Stimulated activated CD8-positive, alpha-beta memory T cell treated with anti-CD3 and anti-CD28 coated beads, Interleukin-15, amount 100 ng/mL, for 1 hour (primary cell): ENCODE results near the gene PGM1.

Experiments used
- DNase-seq: peaks from one replicate; pipeline ENCODE4 v3.0.0-alpha.2; 2020; ENCODE audit warnings: low read depth

Gene PGM1

DNA sequence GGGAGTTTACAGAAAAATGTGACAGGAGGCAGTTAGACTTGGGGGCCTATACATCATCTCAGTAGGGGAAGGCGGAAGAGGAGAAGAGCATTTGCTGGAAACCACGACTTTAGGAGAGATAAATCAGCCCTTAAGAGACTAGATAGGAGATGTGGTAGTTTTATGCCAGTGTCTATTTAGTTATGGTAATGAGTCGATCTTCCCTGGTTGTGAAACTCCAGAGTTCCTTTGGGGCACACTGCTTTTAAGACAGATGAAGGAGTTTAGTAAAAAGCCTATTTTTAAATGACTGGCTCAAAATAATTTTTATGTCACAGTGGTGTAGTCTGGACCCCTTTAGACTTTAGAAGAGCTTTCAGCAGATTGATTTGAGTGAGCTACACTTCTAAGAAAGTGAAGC lies 7.8 kb downstream of the PGM1 start:
- no peak for DNase-seq

DNA sequence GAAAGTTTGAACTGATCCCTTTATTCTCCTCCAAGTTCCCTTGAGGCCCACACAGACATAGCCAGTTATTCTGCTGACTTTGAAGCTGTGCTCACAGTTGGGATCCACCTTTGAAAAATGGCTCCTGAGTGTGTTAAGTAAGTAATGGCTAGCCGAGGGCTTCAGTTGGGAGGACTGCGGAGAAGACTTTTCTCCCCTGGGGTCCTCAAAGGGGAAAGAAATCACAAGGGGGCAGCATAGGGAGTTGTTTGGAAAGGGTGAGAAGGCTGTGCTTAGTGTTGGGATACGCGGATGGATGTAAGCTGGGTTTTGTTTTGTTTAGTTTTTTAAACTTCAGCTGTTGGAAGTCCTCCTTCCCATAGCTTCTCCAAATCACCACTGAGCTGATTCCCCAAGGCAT lies 8.3 kb downstream of the PGM1 start:
- DNase-seq = no peak

DNA sequence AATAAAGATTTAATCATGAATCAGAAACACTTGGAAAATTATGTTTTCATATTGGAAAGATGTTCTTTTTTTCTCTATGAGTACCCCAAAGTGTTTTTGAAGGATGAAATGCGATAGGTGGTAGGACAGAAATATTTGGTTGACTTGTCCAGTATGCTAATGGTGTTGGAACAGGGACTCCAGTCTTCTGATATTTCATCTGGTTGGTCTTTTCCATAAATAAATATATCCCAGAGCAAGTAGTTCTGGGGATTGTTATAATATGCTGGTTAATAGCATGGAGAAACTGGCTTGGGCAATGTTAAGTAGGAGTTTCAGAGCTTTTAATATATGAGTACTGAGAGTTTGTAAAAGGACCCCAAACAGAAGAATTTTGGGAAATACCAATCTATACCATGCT lies 8.7 kb downstream of the PGM1 start:
- no peak for DNase-seq

DNA sequence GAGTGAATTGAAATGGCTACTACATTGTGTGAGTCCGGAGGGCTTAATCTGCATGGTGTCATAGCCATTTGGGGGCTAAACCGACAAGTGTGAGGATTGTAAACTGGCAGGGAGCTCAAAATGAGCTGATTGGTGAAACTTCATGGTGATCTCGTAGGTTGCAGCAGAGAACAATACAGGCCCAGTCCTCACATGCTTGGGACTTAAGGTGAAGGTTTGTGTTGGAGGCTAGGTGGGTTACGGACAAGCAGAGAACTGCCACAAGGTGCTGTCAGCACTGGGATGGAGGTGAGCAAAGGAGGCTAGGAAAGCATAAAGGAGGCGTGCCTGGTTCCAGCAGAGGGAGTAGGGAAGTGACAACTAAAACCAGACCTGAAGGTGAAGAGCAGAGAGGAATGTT lies 9.4 kb downstream of the PGM1 start:
- DNase-seq = no peak

DNA sequence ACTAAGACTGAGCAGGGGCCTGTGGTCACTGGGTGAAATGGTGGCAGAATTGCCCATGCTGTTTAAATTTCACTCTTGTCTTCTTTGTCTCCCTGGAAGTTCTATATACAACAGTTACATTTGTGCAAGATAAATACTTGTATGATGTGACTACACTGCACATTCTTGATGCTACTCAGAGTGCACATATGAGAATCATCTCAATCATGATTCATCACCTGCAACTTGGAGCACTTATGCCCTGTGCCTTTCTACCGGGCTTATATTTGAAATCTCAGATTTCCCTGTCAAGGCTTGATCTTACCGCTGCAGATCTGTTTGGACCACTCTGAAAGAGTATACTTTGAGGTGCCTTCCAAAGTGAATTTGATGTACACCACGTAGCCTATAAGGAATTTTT lies 10.6 kb downstream of the PGM1 start:
- no peak for DNase-seq

DNA sequence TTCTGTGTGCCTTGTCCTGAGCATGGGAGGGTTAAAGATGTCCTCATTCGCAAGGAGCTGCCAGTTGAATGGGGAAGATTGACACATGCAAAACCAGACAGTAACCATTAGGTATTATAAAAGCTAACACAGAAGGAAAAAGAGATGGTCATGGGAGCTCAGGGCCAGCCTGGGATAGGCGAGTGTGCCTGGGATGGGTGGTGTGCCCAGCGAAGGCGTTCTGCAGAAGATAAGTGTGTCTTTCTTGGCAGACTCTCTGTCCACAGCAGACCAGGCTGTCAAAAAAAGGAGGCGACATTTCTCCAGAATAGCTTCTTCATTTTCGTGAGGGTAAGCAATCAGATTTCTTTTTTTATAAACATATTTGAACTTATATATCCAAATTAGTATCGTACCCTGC lies 14.1 kb downstream of the PGM1 start:
- DNase-seq = no peak

DNA sequence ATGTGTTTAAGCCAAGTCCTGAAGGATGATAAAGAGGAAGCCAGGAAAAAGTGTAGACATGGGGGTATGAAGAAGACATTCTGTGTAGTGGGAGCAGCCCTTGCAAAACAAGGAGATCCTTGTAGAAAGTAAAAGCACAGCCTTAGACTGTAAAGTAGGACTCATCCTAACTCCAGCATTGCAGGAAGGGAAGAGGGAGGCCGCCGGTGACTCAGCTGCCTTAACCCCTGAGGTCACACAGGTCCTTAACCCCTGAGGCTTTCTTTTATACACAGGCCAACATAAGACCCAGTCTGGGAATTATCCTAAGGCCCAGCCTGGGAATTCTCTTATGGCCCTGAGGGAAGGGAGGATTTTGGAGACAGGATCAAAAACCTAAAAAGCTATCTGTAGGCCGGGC lies 18.0 kb downstream of the PGM1 start:
- no peak for DNase-seq

DNA sequence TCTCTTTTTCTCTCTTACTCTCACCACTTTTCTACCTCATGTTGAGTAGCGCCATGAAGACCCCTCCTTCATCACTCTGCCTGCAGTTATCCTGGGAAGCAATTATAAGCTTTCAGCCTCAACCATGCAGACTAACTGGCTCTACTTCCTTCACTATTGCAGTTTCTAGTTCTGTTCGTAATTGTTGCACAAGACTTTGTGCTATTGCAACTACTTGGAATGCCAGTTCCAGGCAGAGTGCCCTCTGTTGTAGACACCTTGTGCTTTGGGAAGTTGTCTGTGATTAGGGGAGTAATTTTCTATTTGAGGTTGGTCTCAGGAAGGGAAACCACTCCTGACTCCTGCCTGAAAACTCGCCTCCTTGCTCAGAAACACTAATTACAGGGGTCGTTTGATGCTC lies 19.4 kb downstream of the PGM1 start:
- no peak for DNase-seq

DNA sequence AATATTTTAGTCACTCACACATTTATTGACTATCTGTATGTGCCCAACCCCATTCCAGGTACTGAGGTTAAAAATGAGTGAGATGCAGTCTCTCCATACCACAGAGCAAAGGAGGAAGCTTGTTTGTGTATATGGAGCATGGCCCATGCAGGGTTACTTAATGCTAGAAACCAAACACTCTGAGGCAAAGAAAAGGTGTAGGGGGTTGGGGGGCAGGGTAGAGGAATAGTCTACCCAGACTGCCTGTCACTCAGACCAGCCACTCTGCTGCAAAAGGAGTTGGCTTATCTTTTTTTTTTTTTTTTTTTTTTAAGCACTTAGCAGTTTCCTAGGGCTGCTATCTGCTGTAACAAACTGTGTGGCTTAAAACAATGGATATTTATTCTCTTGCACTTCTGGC lies 19.8 kb downstream of the PGM1 start:
- DNase-seq = no peak

DNA sequence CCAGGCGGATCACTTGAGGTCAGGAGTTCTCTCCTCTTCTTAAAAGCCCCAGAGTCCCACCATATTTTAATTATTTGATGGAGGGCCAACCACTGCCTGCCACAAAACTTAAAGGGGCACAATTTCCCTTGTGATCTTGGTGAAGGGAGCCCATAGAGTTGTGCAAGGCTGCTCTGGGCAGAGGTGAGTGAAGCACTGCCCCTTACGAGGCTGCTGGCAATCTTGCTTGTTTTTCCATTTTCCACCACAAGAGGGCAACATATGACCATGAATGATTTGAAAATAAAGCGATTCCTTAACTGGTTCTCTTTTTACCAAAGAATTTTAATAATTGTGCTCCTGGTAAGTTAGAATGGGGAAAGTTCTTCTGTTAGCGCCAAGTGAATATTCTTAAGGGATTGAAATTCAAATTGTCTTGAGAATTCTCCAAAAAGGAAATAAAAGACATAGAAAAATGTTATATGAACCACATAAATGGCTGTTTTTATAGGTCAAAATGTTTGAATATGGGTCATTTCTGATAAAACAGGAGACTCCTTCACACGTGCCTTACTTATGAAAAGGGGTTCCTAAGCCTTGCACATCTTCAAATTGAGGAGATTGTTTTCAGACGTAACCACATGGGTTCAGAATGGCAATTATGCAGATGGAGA lies 22.7 kb downstream of the PGM1 start:
- peak; percentile 48 for DNase-seq

DNA sequence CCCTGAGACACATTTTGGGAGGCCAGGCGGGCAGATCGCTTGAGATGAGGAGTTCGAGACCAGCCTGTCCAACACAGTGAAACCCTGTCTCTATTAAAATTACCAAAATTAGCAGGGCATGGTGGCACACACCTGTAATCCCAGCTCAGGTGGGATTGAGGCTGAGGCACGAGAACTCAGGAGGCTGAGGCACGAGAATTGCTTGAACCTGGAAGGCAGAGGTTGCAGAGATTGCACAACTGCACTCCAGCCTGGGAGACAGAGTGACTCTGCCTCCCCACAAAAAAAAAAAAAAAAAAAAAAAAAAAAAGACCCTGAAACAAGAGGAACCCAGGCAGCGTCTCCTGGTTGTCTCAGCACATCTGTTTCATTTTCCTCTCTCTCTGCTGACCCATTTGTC lies 24.2 kb downstream of the PGM1 start:
- no peak for DNase-seq

DNA sequence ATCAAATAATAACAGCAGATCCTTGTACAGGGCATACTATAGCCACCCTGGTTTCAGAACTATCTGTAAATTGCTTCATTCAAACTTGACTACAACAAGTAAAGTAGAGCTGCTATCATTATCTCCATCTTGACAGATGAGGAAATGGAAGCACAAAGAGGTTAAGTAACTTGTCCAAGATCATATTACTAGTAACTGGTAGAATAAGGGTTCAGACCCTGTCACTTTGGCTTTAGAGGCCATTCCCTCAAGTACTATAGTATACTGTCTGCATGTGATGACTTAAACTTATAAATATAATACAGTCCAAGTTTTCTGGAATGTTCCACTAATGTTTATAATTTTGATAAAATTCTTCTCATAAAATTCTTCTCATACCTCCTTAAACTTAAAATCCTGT lies 24.8 kb downstream of the PGM1 start:
- DNase-seq = no peak

DNA sequence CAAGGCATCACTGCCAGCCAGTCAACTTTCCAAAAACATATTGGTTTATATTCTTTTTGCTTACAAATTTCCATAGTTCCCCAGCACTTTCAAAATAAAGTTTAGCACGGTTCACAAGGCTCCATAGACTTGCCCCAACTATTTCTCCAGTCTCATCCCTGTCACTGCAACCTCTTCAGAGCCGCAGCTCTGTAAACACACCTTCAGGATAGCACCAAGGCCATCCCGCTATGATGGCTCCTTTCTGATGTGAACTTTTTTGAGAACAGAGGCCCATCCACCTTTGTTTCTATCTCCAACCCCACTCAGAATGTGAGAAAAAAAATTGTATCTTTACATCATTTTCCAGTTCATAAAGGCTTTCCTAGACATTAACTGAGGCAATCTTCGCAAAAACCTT lies 26.3 kb downstream of the PGM1 start:
- no peak for DNase-seq

DNA sequence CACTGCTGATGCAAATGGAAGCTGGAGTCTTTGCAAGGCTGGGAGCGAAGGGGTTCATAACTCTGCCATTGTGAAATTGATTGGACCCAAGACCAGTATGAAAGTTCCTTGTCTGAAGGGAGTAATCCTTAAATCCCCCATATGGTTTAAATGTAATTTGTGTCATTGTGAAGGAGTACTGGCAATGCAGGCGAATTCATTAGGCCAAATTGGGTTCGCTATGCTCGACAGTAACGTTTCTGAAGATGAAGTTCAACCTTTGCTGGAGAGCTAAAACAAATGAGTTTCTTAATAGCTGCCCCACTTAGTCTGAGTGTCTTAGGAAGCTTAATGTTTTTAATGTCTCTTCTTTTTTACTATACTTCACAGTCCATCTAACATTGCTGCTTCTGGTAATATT lies 27.5 kb downstream of the PGM1 start:
- no peak for DNase-seq

DNA sequence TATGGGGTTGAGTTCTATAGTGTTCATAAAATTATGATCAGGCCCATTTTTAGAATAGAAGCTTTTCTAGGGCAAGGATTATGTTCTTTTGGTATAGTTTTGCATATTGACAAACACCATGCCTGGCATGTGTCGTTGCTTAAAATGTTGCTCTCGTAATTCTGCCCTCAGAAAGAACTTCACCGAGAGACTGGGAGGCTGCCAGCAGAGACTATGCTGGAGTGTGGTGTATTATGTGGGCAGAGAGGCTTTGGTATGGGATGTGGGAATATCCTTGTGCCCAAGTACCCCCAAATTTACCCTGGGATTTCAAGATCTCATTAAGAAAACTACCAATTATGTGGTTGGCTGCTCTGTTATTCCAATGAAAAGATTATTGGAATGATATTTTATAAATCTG lies 27.9 kb downstream of the PGM1 start:
- DNase-seq = no peak

DNA sequence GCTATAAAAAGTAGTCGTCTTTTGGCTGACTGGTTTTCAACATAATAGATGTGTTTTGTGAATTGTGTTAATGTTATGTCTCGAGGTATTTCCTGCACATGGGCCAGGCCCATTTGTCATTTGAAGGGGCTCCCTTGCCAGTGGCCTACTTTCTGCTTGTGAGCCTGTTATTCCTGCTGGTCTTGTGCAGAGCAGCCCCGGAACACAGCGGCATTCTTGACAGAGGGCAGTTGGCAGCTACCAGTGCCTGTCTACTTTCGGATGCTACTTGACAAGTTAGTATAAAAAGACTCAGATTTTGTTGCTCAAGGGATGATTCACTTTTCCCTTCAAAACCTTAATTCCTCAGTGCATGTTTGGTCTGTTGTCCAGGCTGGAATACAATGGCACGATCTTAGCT lies 28.5 kb downstream of the PGM1 start:
- no peak for DNase-seq

DNA sequence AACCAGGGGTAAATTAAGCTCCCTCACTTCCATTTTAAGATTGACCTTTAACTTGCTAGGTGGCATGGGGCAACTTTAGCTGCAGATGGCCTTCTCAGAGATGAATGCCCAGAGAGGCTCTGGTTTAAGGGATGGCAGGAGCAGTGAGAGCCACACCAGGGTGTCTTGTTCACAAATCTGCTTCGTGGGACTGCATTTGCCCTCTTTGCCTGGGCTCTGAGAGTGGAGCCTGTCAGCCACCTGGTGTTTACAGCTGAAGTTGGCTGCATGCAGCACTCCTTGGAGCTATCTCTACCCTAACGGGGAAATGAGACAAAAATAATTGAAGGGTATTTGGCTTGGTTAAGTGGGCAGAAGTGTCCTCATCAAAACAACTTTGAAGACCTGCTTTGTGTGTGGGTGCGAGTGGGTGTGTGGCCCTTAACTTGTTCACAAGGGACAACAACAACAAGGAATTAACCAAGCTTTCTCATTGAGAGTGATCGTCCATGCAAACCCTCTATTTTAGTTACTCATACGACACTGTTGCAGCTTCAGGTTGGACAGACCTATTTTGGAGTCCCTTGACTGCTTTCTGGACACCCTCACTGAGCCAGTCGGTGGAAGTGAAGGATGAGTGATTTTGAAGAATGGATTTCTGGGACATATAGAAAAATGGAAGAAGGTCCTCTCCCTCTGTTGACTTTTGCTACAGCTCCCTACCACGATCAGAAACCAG lies 29.8 kb downstream of the PGM1 start:
- DNase-seq = no peak

DNA sequence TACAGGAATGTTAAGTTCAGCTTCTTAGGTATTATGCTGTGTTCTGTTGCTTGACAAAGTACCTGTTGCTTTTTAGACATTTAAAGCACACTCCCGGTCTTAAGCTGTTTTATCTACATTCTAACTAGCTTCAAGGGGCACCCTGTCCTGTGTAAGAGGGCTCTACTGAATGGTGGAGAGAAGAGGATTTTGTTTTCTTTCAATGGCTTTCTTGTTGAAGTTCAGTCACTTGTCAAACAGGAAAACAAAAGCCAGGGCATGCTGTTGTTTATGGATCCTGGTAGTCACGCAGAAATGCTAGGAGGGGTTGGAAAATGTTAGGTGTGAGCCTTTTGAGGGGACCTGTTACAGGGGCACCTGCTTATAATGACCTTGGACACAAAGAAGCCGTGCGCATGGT lies 30.7 kb downstream of the PGM1 start:
- DNase-seq = no peak

DNA sequence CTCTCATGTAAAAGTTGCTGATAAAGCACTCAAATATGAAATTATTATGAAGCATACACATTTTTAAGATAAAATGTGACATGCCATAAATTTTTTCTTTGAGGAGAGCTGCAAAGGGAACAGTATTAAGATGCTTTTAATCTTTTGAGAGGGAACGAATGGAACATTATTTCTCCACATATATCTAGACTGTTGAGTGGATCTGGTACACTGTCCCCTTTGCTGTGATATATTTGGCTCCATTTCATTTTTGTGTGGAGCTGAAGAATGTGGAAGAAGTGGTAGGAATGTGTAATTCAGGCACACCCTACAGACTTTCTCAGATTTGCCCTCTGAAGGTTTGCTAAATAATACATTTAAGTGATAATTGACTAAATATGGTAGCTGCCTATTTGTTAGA lies 31.7 kb downstream of the PGM1 start:
- DNase-seq = no peak

DNA sequence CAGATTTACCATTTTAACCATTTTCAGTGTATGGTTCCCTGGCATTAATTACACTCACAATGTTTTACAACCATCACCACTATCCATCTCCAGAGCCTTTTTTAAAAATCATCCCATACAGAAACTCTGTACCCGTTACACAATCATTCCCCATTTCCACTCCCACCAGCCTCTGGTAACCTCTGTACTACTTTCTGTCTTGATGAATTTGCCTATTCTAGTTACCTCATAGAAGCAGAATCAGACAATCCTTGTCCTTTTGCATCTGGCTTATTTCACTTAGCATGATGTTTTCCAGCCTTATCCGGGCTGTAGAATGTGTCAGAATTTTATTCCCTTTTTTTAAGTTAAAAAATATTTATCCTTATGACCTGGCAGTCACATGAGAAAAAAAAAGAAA lies 33.0 kb downstream of the PGM1 start:
- no peak for DNase-seq

DNA sequence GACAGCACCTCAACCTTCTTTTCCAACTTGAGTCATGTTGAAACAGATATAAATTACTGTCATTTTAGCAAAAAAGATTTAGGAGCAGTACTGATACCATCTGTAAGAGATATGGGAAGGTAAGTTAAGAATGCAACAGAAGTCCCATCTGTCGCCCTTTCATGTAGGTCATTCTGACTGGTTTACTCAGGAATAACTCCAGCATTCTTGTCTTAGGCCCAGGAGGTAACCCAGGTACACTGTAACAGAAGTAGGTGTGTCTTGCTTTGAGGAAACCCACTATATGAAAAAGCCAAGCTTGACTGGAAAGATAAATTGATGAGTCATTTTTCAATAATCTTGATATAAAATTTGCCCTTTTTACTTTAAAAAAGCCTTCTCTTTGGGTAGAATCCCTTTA lies 35.4 kb downstream of the PGM1 start:
- no peak for DNase-seq

DNA sequence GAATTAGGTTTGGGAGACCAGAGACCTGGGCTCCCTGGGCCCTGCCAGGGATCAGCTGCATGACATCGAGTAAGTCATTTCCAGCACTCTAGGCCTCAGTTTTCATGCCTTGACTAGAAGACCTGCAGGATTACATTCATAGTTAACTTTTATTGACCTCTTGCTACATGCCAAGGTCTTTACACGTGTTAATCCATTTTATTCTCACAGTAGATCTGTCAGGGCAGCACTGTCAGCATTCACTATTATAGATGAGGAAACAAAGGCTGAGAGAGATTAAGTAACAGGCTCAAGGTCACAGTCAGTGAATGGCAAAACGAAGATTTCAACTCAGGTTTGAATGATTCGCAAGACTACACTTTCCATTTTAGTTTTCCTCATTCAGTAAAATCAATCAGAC lies 37.0 kb downstream of the PGM1 start:
- DNase-seq = no peak

DNA sequence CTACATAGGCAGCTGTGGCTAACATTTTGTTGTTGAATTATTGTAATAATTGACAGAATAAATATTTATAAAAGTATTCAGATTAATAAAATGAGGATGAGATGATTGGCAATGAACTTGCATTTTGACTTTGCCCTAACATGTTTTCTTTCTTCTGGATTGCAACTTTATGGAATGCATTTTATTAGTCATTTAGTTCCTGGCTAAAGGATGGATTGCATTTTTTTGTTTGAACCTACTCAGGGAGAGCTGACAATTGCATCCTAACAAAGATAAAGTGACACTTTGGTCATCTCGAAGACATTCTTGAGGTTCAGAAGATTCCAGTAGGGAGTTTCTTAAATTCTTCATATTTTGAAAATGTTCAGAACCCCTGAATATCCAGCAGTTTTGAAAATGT lies 37.5 kb downstream of the PGM1 start:
- no peak for DNase-seq

DNA sequence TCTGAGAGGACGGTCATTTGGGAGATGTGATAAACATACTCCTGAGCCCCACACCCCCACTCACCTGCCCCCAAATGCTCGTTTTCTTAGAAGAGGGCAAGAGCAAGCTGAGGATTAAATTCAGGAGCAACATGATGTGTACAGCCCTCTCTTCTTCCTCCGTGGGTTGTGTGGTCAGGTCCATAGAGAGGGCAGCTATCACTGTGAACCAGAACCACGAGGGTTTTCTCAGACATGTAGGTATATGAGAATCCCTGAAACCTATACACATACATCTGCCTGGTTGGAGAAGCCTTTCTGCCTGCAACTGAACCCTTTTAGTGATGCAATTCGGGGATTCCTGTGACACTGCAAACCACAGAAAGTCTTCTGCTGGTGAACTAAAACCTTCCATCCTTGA lies 38.9 kb downstream of the PGM1 start:
- no peak for DNase-seq
